ENCODE results near the gene EIF4B.

- TF ChIP-seq GATA3 (IDR thresholded peaks at IDR 0.05; ENCODE audit: low read depth, low read length) (no peak), GATA2 (IDR thresholded peaks at IDR 0.05; ENCODE audit: low read depth, low read length) (no peak)
Measured at GRCh38 chr12:52971679-52972329, 34.5 kb upstream of the EIF4B start.
